22Rv1 (cell line): ENCODE measurements around the gene TNXB.

Experiments
- H3K27ac ChIP-seq: fragments of 450-650 bp; 2 replicates; pipeline ENCODE4 v1.5.1; 2017
- CTCF ChIP-seq: fragments of 450-650 bp; IDR thresholded peaks from 2 replicates; pipeline ENCODE4 v1.5.1; 2017; ENCODE audit warnings: mild to moderate bottlenecking
- ZFX ChIP-seq: fragments of 450-650 bp; IDR thresholded peaks from 2 replicates; pipeline ENCODE4 v1.6.1; 2017; ENCODE audit warnings: antibody characterized with exemption, borderline replicate concordance

Gene TNXB

GRCh38 chr6:32114796-32115195, 5.7 kb upstream of the TNXB start:
- no peak overlapping the region for H3K27ac ChIP-seq
- TF ChIP-seq CTCF: no peak
- no peak for TF ChIP-seq ZFX

GRCh38 chr6:32113386-32114352, 4.5 kb upstream of the TNXB start:
- H3K27ac ChIP-seq: no peak overlapping the region
- TF ChIP-seq CTCF (no peak), ZFX (no peak)

GRCh38 chr6:32112431-32112980, 3.4 kb upstream of the TNXB start:
- no peak for TF ChIP-seq ZFX
- no peak for TF ChIP-seq CTCF
- no peak overlapping the region for H3K27ac ChIP-seq

- TF ChIP-seq ZFX: no peak
- H3K27ac ChIP-seq: no peak overlapping the region
Observed at GRCh38 chr6:32111424-32112066, 2.4 kb upstream of the TNXB start.

- H3K27ac ChIP-seq: no peak overlapping the region
- no peak for TF ChIP-seq CTCF
- no peak for TF ChIP-seq ZFX
Observed at GRCh38 chr6:32110632-32111031, 1.5 kb upstream of the TNXB start.

- TF ChIP-seq CTCF (no peak), ZFX (no peak)
- H3K27ac ChIP-seq: no peak overlapping the region
Observed at GRCh38 chr6:32109765-32110160, 625 bp upstream of the TNXB start.

- H3K27ac ChIP-seq: no peak overlapping the region
Observed at GRCh38 chr6:32108727-32109113, 418 bp downstream of the TNXB start.

More at GRCh38 chr6:32108727-32109113, 418 bp downstream of the TNXB start:
- TF ChIP-seq ZFX (no peak), CTCF (no peak)
